Astrocyte of the hippocampus (primary cell): Measurements from ENCODE around the gene PROSER2.
"Not testable (repeated sequence)": the region's sequence is repeated elsewhere in the genome, so short reads cannot be mapped to it uniquely, and the experiment has no call there.

ENCODE experiments used
- DNase-seq: peaks from one replicate; pipeline ENCODE4 v3.0.0; 2011; ENCODE audit warnings: low read depth, low spot score

The PROSER2 gene

DNA sequence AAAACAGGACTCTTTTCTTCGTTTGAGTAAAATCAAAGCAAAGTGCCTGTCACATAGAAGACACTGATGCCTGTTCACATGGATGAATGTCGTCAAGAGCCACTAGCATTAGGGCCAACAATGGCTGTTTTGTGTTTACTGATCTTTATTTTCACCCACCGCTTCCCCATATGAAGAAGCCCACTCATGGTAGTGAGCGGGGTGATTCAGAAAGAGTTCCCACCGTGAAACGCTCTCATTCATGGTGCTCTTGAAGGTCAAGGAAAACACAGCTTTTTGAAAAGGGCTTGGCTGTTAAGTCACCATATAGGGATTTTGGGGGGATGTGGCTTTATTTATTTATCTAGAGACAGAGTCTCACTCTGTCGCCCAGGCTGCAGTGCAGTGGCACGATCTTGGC lies 12.5 kb downstream of the PROSER2 start:
- DNase-seq = no peak

DNA sequence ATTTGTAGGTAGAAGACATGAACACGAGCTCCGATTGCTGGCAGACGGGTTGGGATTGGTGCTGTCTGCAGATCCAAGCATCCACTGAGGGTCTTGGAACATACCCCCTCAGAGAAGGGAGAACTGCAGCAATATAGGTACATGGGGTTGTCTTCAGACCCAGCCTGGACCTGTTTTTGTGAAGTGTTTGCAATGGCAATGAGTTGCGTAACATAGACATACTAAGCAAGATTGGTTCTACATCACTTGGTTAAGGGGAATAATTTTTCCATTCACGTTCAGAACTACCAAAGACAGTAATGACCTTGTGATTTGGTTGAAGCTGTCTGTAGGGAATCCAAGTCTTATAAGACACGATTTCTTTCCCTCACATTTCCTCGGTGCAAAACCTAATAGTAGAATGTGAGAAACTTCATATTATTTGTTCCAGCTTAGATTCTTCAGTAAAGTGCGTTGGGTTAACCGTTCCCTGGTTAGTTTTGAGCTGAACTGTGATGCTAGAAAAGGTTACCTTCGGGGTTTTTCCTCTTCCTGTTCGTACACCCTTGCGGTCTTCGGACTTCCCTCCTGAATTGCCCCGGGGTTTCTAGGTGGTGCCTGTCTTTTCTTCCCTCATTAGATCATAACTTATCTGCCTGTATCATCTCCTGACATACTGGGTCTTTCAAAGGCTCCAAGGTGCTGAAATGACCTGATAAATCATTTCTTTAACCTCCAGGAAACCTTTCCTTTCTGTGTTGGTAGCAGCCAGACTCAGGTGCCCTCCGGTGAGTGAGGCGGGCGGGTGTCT lies 14.4 kb downstream of the PROSER2 start:
- no peak for DNase-seq

DNA sequence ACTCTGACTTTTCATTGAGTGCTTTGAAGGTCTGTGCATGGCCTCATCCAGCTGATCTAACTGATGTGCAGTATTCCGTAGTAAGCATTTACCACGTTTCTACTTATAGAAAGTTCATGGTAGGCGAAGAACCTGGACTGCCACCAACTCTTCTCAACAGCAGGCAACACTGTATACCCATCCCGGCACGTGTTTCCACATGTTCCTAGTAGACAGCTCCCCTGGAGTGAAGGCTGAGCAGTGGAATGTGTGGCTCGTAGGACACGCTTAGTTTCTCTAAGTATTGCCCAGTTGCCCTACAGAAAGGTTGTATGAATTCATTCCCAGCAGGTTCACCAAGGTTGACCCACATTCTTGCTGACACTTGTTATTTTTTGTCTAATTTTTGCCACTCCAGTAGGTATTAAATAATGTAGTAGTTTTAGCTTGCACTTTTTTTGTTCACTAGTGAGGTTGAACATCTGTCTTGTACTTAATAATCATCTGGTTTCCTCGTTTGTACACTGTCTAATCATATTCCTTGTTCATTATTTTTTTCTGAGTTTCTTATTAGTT lies 15.2 kb downstream of the PROSER2 start:
- no peak for DNase-seq

DNA sequence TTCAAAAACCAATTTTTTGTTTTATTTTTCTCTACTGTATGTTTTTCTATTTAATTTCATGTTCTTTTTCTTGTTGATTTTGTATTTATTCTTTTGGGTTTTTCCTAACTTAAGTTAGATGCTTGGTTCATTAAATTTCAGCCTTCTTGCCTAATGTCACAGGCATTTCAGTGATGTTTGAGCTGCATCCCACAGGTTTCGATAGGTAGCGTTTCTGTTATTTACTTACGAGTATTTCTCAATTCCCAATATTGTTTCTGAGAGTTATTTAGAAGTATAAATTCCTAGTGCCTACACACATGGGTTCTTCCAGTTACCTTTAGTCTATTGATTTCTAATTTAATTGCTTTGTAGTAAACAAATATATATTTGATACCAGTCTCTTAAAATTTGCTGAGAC lies 18.2 kb downstream of the PROSER2 start:
- no peak for DNase-seq

DNA sequence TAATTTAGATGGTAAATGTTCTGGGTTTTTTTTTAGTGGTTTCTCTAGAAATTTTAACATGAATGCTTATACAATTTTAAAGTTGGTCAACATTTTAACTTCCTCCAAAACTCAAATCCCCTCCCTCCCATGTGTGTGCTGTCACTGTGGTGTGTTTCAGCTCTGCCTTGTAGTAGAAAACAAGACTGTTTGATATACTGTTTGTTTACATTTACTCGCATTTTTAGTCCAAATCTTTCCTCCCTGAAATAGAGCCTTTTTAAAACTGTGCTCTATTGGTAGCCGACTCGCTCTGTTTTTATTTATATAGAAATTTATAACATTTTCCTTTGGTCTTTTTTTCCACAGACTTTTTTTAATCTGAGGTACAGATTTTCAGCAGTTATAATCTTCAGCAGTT lies 19.3 kb downstream of the PROSER2 start:
- DNase-seq = no peak

DNA sequence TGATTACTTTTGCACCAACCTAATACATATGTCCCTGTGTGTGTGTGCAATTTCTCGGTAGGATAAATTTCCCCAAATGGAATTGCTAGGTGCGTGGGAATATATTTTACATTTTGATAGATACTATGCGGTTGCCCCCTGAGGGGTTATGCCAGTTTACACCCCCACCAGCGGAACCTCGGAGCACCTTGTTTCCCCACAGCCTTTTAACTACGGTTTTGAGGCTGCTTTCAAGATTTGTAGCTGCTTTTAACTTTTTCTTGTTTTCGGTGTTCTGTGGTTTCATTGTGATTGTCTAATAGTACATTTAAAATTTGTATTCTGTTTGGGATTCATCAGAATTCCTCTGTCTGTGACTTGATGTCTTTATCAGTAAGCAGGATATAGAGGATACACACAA lies 22.0 kb downstream of the PROSER2 start:
- DNase-seq = no peak

DNA sequence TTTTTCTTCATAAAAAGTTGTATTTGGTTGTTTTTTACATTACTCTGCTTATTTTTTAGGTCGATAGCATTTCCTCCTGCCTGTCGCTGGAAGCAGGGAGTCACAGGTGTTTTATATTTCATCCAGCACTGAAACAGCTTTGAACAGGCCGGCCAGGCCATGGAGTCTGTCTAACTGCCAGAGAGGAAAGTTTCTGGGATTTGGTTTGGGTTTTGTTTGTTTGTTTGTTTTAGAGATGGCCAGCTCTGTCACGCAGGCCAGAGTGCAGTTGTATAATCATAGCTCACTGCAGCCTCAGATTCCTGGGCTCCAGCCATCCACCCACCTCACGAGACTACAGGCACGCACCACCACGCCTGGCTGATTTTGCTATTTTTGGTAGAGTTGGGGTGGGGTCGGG lies 23.4 kb downstream of the PROSER2 start:
- DNase-seq = peak; percentile 54

DNA sequence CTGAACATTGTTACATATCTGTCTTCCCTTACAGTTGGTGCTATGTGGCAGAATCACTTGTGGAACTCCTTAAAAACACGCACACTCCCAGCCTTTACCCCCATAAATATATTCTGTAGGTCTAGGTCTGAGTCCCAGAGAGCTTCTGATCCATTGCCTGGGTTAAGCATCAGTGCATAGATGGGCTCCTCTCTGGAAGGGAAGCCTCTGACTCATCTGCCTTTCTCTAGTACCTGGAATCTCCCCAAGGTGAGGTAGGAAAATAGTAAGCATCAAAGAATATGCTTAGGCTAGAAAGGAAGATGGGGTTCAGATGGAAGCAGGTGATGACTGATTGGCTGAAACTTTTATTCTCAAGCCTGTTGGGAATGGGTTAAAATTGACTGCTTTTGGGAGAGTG lies 26.1 kb downstream of the PROSER2 start:
- no peak for DNase-seq

DNA sequence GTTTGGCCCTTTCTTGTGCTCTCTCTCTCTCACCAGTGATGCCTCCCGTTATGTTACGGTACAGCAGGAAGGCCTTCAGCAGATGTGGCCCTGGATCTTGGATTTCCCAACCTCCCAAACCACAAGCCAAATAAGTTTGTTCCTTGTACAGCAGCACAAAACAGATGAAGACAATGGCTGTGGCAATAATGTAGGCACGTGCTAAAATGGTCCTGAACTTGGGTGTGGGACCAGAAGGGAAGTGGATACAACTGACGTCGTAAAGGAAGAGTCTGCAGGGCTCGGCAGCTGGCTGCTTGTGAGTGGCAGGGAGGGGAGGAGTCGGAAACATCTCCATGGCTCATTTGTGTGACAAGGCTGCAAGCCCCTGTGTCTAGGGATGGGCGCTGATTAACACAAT lies 26.8 kb downstream of the PROSER2 start:
- DNase-seq = no peak

DNA sequence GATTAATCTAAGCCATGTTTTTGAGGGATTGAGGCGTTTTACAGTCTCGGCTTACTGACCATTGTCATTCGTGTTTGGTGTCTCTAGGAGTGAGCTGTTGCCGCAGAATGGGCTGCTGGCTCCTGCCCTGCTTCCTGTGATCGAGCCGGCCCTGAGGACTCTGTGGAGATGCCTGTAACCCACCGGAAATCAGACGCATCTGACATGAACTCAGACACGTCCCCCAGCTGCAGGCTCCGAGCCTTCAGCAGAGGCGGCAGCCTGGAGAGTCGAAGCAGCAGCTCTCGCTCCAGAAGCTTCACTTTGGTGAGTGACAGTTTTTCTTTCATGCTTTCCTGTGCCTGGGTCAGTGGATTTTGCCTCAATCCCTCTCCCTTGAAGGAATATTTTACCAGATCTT lies 28.8 kb downstream of the PROSER2 start:
- no peak for DNase-seq

DNA sequence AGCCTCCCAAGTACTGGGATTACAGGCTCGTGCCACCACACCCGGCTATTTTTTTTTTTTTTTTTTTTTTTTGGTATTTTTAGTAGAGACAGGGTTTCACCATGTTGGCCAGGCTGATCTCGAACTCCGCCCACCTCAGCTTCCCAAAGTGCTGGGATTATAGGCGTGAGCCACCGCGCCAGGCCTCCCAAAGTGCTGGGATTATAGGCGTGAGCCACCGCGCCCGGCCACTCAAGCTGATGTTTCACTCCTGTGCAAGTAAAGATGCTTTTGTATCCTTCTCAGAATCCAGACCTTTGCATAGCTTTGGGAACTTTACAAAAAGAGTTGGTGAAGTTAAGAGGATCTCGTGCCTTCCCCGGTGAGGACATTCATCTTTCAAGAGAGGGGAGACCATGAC lies 29.5 kb downstream of the PROSER2 start:
- DNase-seq = not testable (repeated sequence)

DNA sequence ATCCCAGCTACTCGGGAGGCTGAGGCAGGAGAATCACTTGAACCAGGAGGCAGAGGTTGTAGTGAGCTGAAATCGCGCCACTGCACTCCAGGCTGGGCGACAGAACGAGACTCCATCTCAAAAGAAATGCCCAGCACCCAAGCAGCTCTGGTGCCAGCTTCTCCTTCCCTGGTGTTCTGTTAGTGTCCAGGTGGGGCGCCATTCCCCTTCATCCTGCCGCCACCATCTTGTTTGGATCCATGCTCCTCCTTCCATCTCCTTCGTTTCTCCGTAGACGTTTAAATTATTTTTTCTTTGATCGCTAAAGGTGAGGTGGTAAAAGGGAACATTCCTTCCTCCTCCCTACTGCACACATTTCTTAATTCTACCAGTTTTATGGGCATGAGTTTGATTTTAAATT lies 30.3 kb downstream of the PROSER2 start:
- DNase-seq = no peak

DNA sequence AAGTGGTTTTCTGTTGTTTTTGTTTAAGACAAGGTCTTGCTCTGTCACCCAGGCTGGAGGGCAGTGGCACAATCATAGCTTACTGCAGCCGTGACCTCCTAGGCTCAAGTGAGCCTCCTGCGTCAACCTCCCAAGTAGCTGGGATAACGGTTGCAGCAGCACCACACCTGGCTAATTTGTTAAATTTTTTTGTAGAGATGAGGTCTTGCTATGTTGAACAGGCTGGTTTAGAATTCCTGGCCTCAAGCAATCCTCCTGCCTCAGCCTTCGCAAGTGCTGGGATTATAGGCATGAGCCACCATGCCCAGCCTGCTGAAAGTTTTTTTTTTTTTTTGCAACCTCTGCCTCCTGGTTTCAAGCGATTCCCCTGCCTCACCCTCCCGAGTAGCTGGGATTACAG lies 31.1 kb downstream of the PROSER2 start:
- DNase-seq = no peak

DNA sequence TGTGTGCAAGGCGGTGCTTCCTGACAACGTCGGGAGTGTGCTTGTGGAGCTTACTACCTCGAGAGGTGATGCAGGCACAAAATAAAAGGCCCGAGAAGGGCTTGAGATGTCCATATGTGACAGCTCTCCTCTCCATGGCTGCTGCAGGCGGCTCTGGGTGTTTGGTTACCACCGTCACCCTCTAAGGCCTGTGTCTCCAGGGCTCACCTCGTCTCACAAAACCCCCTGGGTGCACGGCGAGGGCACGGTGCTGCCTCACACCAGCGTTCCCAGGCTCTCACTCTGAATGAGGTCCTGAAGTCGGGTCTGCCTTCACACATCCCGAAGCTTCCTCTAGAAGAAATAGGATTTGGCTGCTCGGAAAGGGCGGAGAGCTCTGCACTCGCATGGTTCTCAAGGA lies 32.9 kb downstream of the PROSER2 start:
- no peak for DNase-seq

DNA sequence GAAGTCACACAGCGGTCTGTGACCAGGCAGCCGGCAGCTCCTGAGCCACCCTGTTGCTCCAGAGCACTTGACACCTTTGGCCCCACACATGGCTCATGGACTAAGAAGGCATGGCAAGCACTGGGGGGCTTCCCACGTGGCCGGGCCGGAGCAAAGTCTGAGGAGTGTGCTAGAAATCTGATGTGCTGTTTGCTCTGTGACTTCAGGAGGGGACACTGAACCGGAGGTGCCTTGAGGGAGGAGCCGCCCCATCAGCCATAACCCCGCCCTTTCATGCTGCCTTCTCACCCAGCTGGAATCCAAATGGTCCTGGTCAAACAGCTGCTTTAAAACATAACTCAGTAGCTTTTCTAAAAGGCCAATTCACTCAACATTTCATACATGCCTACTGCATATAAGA lies 33.5 kb downstream of the PROSER2 start:
- DNase-seq = no peak

DNA sequence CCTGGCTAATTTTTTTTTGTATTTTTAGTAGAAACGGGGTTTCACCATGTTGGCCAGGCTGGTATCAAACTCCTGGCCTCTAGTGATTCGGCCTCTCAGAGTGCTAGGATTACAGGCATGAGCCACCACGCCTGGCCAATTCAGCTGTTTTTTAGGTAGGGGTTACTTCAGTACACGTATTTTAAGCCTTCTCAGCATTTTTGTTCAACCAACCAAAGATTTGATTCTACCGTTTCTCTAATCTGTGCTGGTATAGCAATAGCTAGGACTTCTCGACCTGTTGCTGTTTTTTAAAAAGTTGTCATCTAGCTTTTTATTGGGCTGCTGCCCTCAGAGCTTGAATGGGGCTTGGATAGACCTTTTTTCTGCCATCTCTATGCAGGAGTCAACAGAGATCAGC lies 34.9 kb downstream of the PROSER2 start:
- no peak for DNase-seq

DNA sequence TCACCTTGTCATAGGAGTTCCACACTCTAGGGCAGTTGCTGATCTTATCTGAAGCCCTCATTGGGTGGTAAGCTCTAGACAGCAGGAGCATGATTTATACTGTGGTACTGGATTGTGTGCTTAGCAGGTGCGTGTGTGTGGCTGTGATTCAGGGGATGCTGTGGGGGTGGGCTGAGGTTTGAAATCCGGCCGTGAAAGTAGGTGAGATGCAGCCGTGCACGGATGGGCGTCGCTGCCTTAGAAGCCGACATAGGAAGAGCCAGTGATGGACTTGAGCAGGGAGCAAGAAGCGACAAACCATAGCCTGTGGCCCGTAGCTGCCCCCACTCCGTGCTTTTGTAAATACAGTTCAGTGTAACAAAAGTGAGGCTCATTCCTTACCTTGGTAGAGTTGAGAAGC lies 38.2 kb downstream of the PROSER2 start:
- DNase-seq = no peak

DNA sequence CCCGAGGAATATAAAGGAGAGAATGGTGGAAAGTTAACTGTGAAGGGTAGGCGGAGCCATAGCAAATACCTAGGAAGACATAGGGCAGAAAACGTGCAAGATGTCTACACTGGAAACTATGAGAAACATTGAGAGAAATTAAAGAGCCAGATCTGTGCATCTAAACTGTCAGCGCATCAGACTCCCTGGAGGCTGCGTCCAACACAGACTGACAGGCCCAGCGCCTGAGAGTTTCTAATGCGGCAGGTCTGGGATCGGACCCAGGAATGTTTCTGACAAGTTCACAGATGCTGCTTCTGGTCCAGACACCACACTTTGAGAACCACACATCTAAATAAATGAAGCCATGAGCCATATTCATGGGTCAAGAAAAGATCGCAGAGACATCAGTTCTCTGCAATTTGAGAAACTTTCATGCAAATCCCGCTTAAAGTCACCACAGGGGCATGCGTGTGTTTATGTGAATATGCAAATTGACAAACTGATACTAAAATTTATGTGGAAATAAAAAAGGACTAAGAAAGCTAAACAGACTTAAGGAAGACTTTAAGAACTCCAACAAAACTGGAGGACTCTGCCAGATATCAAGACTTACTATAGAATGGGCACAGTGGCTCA lies 38.8 kb downstream of the PROSER2 start:
- DNase-seq = no peak

DNA sequence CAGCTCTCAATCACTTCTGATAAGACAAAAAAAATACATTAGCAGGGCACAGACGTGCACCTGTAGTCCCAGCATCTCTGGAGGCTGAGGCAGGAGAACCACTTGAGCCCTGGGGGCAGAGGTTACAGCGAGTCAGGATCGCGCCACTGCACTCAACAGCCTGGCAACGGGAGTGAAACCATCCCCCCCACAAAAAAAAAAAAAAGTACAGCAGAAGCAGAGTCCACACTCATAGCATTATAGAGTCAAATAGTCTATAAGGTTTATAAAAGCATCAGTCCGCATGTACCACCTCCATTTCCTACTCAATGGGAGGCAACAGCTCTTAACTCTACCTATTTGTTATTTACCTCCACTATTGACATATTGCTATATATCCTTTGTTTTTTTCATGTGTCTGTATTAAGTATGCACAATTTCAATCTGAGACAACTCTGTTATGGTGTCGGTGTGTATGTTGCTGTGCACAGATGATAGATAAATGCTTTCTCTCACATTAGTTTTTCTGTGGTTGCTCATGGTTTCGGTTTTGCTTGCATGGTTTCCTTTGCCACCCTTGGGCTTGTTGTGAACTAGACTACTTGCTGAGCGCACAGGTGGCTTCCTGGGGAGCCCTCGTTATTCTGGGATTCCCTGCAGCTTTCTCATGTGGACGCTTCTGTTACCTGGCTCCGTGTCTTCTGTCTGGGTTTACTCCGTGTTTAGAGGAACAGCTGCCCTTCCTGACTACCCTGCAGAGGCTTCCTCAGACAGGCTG lies 40.4 kb downstream of the PROSER2 start:
- no peak for DNase-seq

DNA sequence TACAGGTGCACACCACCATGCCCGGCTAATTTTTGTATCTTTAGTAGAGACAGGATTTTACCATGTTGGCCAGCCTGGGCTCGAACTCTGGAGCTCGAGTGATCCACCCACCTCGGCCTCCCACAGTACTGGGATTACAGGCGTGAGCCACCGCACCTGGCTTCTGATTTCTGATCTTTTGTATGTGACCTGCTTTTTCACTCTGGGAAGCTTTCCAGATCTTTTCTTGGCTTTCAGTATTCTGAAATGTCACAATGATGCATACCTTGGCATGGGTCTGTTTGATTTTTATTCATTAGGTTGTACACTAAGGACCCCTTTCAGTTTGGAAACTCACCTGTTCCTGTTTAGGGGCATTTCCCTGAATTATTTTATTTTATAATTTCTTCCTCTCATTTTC lies 41.6 kb downstream of the PROSER2 start:
- no peak for DNase-seq

DNA sequence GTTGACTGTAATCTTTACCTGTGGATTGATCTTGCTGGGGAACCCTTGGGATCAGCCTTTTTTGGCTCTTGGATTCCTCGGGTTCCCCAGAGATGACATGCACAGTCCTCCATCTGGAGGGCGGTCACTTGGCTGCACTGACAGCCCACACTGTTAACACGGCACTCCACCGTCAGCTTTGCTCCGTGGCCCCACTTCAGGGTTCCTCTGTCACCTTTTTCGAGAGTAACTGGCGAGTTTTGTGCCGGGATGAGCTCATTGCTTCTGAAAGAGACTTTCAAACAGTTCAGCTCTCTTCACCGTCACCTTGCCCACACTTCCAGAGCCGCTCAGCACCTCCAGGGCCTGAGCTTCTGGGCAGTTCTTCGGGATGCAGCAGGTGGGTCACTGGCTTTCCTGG lies 42.4 kb downstream of the PROSER2 start:
- no peak for DNase-seq

DNA sequence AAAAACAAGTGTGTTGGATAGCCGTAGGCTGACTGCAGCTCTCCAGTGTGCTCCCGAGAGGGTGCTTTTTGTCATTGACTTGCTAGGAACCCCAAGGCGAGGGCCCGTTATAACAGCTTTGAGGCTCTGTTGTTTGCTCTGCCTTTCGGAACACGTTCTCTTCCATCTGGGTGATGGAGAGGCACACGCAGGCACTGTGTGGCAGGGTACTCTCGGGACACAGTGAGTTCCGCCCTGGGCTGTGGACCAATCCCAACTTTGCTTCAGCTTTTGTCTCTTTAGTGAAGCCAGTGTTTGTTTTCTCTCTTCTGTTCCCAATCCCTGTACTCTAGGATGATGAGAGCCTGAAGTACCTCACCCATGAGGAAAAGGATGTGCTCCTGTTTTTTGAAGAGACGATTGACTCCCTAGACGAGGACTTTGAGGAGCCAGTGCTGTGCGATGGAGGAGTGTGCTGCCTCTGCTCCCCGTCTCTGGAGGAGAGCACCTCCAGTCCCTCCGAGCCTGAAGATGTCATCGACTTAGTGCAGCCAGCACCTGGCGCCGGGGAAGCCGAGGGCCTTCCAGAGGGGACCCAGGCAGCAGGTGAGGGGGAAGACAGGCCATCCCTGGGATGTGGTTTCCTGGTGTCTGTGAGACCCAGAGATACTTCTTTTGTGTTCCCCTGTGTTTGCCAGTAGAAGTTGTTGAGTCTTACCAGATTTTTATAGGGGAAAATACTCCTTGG lies 43.2 kb downstream of the PROSER2 start:
- no peak for DNase-seq
